DND-41 (cell line): ENCODE measurements around the gene CSPG5.

Experiments used
- ATAC-seq: fragments of 200-7000 bp; cut with Tn5 transposase; 3 replicates; pipeline ENCODE4 v1.9.1; 2021; ENCODE audit warnings: low read depth; ENCODE audit not compliant: insufficient read depth
- DNase-seq: peaks from one replicate; pipeline ENCODE4 v3.0.0-alpha.2; 2020
- H2AFZ ChIP-seq: 2 replicates; pipeline ENCODE4 v1.6.0; 2012; ENCODE audit warnings: low read depth, low read length
- H3K27ac ChIP-seq: 2 replicates; pipeline ENCODE4 v1.5.1; 2012; ENCODE audit warnings: low read length, inconsistent platforms
- H3K27me3 ChIP-seq: fragments of 200-600 bp; sonication (generic); 2 replicates; pipeline ENCODE4 v1.6.0; 2012; ENCODE audit warnings: low read length, mild to moderate bottlenecking, inconsistent platforms; ENCODE audit not compliant: insufficient read depth, poor library complexity
- H3K36me3 ChIP-seq: 2 replicates; pipeline ENCODE4 v1.5.1; 2012; ENCODE audit warnings: low read length, inconsistent platforms; ENCODE audit not compliant: insufficient read depth
- H3K4me1 ChIP-seq: 2 replicates; pipeline ENCODE4 v1.5.1; 2012; ENCODE audit warnings: mild to moderate bottlenecking, low read length; ENCODE audit not compliant: insufficient read depth
- H3K4me2 ChIP-seq: 2 replicates; pipeline ENCODE4 v1.6.0; 2012; ENCODE audit warnings: mild to moderate bottlenecking, moderate library complexity, low read length, inconsistent platforms; ENCODE audit not compliant: insufficient read depth
- H3K4me3 ChIP-seq, 2 experiments: fragments of 200-600 bp in 1 of 2; shearing (Covaris generic) in 1 of 2; 2 replicates each; pipeline ENCODE4 v1.5.1; 2012 to 2016; ENCODE audit warnings: inconsistent platforms in 2 of 2, low read length in 2 of 2, mild to moderate bottlenecking in 2 of 2, low read depth in 1 of 2, moderate library complexity in 1 of 2
- H3K79me2 ChIP-seq: 2 replicates; pipeline ENCODE4 v1.6.0; 2012; ENCODE audit warnings: low read length, inconsistent platforms; ENCODE audit not compliant: insufficient read depth
- H3K9ac ChIP-seq: 2 replicates; pipeline ENCODE4 v1.6.0; 2012; ENCODE audit warnings: low read depth, mild to moderate bottlenecking, inconsistent platforms, low read length, moderate library complexity
- H3K9me3 ChIP-seq: 2 replicates; pipeline ENCODE4 v1.5.1; 2012; ENCODE audit warnings: low read length, moderate library complexity, mild to moderate bottlenecking, inconsistent platforms; ENCODE audit not compliant: insufficient read depth, severe bottlenecking
- H4K20me1 ChIP-seq: 2 replicates; pipeline ENCODE4 v1.6.0; 2012; ENCODE audit warnings: low read length; ENCODE audit not compliant: insufficient read depth
- EZH2 ChIP-seq: IDR thresholded peaks from 3 replicates; pipeline ENCODE4 v1.6.1; 2012; ENCODE audit warnings: borderline replicate concordance, low read depth, mild to moderate bottlenecking, moderate library complexity, low read length, inconsistent platforms; ENCODE audit not compliant: severe bottlenecking
- TF ChIP-seq, protein P1 (sequence below): IDR thresholded peaks from 2 replicates; pipeline ENCODE4 v1.5.1; 2012; ENCODE audit warnings: borderline replicate concordance, low read length, moderate library complexity, mild to moderate bottlenecking; ENCODE audit not compliant: poor library complexity, severe bottlenecking; ENCODE audit errors: extremely low read depth

The CSPG5 gene

DNA sequence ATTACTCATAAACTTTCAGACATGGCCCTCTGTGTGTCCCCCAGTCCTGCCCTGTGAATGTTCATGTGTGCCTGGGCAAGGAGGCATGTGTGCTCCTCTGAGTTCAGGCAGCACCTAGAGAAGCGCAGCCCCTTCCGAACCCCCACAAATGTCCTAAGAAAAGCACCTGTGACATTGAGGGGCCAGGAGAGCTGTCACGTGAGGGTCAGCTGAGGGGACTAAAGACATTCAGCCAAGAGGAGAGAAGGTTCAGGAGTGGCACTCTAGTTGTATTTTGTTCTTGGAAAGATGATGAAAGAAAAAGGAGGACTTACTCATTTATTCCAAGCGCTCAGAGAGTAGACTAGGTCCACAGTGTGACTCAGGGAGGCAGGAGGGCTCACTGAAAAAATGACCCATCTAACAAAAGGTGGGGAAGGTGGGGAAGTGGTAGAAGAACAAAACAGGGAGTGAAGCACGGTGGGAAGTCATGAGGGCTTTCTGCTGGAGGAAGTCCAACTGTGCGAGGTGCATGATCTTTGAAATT is 37.0 kb downstream of the CSPG5 start:
- no peaks in the 10 kb centered on the region for H3K79me2 ChIP-seq
- TF ChIP-seq, protein P1, sequence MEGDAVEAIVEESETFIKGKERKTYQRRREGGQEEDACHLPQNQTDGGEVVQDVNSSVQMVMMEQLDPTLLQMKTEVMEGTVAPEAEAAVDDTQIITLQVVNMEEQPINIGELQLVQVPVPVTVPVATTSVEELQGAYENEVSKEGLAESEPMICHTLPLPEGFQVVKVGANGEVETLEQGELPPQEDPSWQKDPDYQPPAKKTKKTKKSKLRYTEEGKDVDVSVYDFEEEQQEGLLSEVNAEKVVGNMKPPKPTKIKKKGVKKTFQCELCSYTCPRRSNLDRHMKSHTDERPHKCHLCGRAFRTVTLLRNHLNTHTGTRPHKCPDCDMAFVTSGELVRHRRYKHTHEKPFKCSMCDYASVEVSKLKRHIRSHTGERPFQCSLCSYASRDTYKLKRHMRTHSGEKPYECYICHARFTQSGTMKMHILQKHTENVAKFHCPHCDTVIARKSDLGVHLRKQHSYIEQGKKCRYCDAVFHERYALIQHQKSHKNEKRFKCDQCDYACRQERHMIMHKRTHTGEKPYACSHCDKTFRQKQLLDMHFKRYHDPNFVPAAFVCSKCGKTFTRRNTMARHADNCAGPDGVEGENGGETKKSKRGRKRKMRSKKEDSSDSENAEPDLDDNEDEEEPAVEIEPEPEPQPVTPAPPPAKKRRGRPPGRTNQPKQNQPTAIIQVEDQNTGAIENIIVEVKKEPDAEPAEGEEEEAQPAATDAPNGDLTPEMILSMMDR, result no peak
- no peak for TF ChIP-seq EZH2
- no peaks in the 10 kb centered on the region for H3K4me1 ChIP-seq
- H3K4me2 ChIP-seq, result no peak overlapping the region
- no peak for DNase-seq
- no peak overlapping the region for H3K27ac ChIP-seq
- H3K36me3 ChIP-seq, result no peaks in the 10 kb centered on the region
- no peak overlapping the region for H3K9ac ChIP-seq
- H4K20me1 ChIP-seq, result no peaks in the 10 kb centered on the region
- H2AFZ ChIP-seq, result no peak overlapping the region
- no peaks in the 10 kb centered on the region for H3K9me3 ChIP-seq
- ATAC-seq, result no peak
- H3K4me3 ChIP-seq, result no peak overlapping the region
- no peaks in the 10 kb centered on the region for H3K27me3 ChIP-seq

DNA sequence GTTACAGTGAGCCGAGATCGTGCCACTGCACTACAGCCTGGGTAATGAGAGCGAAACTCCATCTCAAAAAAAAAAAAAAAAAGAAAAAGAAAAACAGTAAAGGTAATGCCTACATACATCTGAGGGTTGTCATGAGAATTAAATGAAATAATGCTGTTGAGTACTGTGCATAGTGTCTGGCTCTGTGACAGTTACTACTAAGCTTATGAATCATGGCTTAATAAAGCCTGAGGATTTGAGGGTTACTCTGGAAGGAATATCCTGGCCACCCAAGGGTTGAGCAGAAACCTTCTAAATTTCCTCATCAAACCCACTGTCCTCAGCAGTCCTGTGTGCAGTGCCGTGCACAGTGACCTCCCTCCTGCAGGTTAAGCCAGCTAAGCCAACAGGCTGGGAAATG is 38.4 kb downstream of the CSPG5 start:
- H3K4me3 ChIP-seq, result no peak overlapping the region
- no peaks in the 10 kb centered on the region for H3K27me3 ChIP-seq
- DNase-seq, result no peak
- H2AFZ ChIP-seq, result no peak overlapping the region
- ATAC-seq, result no peak
- H4K20me1 ChIP-seq, result no peaks in the 10 kb centered on the region
- H3K9ac ChIP-seq, result no peak overlapping the region
- TF ChIP-seq, protein P1, result no peak
- TF ChIP-seq EZH2, result no peak
- no peaks in the 10 kb centered on the region for H3K9me3 ChIP-seq
- H3K79me2 ChIP-seq, result no peaks in the 10 kb centered on the region
- H3K4me2 ChIP-seq, result no peak overlapping the region
- H3K4me1 ChIP-seq, result no peaks in the 10 kb centered on the region
- no peaks in the 10 kb centered on the region for H3K36me3 ChIP-seq
- H3K27ac ChIP-seq, result no peak overlapping the region

DNA sequence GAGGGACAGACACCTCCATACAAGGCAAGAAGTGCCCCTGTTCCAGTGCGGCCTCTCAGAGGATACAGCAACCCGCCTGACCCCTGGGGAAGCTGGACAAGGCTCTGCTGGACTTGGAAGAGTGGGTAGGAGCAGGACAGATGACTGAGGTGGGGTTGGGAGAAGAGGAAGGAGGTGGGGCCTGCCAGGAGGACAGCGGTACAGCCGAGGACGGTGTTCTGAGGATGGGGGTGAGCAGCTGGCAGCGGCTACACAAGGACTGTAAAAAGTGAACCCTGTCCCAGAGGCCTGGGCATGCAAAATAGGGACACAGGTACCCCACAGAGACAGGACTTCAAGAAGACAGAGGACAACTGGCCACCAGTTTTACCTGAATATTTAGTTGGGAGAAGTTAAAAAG is 41.7 kb downstream of the CSPG5 start:
- Histone ChIP-seq H2AFZ (no peak overlapping the region), H3K9ac (no peak overlapping the region), H3K36me3 (no peaks in the 10 kb centered on the region), H3K4me2 (no peak overlapping the region), H3K27me3 (no peaks in the 10 kb centered on the region), H3K79me2 (no peaks in the 10 kb centered on the region), H4K20me1 (no peaks in the 10 kb centered on the region), H3K27ac (no peak overlapping the region), H3K4me3 (no peak overlapping the region), H3K9me3 (no peaks in the 10 kb centered on the region), H3K4me1 (no peaks in the 10 kb centered on the region)
- DNase-seq (no peak), ATAC-seq (no peak)
- TF ChIP-seq EZH2, result no peak
- TF ChIP-seq, protein P1, result no peak
